ENCODE data around the gene TMEM141. TPM values are rescaled to one million over a fixed set of nuclear protein-coding genes. Genes with fewer than 3 reads are reported as not detected.
"Not testable (repeated sequence)": the region's sequence is repeated elsewhere in the genome, so short reads cannot be mapped to it uniquely, and the experiment has no call there.

The TMEM141 gene
- total RNA-seq, 1 donor from 2014 or later = 15.9 TPM

DNA sequence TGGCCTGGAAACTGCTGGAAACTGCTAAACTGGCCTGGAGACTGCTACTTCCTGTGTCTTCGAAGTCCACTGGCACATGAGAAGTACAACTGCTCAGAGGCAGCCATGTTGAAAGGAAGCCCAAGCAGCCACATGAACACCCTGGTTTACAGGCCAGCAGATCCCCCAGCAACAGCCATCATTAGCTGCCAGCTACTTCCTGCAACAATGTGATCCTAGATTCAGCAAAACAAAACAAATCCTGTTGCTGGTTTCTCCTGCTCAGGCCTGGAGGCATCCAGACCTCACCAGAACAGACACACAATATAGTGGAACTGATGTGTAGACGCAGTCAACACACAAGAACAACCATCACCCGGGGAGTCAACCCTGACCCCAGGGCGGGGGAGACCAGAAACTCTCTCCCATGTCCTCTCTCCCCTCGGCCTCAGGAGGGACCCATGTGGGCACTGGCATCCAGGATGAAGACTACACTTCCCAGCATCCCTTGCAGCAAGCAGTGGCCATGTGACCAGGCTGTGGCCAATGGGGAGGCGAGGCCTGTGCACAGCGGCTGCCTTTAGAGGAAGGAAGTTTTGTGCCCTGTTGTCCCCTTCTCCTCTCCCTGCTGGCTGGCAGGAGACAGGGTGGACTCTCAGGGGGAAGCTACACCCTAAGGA is 17.6 kb upstream of the TMEM141 start:
- DNase-seq = no peak

DNA sequence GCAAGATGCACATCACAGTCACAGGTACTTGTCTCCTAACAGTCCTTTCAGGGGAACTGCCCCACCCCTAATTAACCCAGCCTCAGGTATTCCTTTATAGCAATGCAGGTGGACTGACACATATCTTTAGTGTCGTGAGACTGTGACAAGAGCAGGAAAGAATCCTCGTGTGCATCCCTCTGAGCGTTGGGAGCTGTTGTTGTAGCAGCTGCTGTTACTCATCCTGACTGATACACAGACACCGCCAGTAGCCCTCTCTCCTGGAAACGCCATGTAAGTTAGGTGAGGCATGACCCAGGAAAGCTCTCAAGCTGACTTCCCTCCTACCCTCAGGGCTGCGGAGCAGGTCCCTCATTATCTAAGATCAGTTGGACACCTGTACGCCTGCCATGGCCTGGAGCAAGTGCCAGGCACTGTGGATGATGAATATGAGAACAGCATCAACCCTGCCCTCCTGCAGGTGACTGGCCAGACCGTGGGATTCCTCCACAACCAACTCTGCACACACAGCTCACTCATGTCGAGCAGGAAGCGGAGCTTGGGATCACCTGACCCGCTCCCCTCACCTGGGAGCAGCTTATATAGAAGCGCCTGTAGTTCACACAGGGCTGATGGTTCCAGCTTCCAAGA is 16.6 kb upstream of the TMEM141 start:
- no peak for DNase-seq

DNA sequence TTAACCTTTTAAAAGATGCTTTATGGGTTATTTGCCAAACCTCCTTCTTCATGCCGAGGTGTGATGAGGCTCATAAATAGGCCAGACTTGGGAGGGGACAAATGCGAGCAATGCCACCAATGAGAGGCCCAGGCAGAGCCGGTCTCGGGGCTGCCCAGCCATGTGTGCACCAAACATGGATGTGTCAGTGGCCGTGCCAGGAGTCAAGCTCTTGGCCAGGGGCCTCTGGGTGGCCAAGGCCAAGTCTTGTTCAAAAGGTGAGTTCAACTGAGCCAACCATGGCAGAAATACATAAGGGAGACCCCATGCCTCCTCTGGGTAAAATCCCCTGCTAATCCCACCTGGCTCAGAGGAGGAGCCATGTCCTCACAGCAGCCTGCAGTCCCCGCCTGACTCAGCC is 16.0 kb upstream of the TMEM141 start:
- no peak for DNase-seq

DNA sequence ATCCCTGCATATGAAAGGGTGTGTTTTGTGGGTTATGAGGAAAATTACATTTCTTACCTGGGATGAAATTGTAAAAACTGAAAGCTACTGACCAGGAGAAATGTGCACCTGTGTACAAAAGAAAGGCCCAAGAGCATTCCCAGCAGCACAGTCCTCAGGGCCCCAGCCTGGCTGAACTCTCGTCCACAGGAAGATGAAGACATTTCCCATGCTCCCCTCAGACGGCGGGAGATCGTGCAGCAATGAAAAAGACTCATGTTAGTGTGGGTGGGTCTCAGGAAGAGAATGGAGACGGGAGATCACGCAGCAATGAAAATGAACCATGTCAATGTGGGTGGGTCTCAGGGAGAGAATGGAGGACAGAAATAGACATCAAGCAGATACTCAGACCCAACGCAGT is 14.2 kb upstream of the TMEM141 start:
- DNase-seq = no peak

DNA sequence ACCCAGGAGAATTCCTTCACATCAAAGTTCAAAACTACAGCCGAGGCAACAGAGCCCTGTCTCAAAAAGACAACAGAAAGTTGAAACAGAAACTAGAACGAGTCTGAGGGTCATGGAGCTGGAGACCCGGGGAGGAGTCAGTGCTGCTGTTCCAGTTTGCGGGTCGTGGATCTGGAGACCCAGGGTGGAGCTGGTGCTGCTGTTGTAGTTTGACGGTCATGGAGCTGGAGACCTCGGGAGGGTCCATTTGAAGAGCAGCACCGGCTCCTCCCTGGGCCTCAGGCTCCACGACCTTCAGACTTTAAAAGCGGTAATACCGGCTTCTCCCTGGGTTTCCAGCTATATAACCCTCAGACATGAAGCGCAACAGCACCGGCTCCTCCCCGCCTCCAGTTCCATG is 13.8 kb upstream of the TMEM141 start:
- no peak for DNase-seq

DNA sequence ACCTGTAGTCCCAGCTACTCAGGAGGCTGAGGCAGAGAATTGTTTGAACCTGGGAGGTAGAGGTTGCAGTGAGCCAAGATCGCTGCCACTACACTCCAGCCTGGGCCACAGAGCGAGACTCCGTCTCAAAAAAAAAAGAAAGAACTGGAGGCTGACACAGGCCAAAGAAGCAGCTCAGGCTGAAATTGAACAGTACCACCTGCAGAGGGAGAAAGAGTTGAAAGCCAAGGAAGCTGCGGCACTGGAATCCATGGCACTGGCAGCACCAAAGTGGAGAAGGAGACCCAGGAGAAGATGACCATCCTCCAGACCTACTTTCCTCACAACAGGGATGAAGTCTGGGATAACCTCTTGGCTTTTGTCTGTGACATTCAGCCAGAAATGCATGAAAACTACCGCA is 11.3 kb upstream of the TMEM141 start:
- no peak for DNase-seq

DNA sequence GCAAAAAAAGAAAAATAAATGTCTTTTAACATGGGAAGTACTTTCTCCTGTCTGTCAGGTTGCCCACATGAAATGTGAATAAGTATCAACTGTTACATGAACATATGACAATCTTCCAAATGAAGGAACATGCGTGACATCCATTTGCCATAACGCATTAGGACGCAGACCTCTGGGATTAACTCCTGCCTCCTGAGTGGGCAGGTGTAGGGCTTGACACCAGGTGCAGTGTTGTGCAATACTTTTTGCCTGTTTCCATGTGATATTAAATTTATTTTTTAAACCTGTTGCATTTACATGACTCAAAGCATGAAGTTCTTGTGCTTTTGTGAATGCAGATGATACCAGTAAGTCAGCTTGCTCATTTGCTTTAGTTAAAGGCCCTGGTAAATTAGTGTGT is 8.7 kb upstream of the TMEM141 start:
- no peak for DNase-seq

DNA sequence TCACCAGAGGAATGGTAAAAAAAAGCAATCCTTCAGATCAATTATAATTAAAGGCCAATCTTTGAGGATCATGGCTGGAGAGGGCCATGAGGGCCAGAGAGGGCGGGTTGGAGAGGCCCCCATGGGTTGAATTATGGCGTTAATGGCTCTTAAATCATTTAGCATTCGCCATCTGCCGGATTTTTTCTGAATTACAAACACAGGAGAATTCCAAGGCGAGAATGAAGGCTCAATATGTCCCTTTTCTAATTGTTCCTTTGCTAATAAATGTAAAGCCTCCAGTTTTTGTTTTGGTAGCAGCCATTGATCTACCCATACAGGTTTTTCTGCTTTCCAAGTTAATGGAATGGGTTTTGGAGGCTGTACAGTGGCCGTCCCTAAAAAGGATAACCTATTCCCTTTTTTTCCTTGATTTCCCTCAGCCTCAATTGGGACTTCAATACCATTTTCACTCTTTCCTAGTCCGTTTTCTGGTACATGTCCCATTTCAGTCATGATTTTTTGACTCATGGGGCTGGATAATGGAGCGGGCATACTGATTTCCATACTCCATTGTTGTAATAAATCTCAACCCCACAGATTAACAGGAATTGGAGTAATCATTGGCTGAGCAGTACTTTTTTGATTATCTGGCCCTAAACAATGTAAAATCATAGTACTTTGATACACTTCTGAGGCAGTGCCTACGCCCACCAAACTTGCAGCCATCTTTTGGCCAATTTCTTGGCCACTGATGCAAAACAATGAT is 6.7 kb upstream of the TMEM141 start:
- no peak for DNase-seq

DNA sequence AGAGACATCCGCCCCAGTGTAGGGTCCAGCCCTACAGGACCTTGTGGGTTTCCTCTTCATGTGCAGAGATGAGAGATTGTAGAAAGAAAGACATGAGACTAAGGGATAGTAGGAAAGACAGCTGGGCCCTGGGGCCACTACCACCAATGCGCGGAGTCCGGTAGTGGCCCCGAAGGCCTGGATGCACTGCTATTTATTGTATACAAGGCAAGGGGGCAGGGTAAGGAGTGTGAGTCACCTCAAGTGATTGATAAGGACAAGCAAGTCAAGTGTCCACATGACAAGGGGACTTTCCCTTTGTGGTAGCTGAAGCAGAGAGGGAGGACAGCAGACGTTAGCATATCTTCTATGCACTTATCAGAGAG is 6.2 kb upstream of the TMEM141 start:
- no peak for DNase-seq

DNA sequence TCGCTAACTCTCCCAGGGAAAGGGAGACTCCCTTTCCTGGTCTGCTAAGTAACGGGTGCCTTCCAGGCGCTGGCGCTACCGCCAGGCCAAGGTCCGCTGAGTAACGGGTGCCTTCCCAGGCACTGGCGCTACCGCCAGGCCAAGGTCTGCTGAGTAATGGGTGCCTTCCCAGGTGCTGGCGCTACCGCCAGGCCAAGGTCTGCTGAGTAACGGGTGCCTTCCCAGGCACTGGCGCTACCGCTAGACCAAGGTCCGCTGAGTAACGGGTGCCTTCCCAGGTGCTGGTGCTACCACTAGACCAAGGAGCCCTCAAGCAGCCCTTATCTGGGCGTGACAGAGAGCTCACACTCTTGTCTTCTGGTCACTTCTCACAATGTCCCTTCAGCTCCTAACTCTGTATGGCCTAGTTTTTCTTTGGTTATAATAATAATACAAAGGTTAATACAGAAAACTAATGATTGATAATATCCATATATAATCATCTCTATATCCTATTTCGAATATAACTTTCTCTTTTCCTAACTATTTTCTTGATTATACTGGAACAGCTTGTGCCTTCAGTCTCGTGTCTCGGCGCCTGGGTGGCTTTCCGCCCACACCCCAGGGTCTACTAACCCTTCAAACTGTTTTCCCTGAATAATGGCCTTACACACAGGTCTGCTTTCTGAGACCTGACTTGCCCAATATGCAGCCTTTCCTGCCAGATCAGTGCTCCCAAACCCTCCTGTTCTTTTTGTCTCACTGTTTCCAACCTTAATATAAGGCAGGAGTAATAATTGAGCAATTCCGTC is 5.4 kb upstream of the TMEM141 start:
- DNase-seq = not testable (repeated sequence)

DNA sequence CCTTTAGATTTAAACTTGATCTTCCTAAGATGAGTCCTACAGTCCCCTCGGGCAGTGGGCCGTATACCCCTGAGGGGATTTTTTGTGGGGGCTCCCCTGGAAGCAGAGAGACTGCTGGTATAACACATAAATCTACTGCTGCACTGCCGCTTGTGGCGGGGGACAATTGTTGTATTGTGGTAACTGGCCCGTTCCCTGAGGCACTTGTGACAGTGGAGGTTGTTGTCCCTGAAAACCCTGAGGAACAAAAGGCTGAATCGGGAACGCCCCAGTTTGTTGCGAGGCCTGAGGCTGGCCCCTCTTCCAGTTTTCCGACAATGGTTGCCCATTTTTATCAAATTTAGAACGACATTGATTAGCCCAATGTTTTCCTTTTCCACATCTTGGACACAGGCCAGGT is 4.7 kb upstream of the TMEM141 start:
- no peak for DNase-seq

DNA sequence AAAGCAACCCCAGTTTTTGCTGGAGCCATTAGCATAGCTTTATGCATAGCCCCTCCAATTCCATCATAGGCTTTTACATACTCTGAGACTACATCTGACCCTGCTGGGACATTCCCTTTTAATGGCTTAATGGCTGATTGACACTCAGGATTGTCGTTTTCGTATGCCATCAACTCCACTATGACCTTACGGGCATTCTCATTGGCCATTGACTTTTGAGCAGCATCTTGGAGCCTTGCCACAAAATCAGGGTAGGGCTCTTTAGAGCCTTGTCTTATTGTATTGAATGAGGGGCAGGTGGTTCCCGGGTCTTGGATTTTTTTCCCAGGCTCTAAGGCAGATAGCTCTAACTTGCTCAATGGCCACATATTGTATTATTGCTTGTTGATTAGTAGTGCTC is 4.2 kb upstream of the TMEM141 start:
- not testable (repeated sequence) for DNase-seq

DNA sequence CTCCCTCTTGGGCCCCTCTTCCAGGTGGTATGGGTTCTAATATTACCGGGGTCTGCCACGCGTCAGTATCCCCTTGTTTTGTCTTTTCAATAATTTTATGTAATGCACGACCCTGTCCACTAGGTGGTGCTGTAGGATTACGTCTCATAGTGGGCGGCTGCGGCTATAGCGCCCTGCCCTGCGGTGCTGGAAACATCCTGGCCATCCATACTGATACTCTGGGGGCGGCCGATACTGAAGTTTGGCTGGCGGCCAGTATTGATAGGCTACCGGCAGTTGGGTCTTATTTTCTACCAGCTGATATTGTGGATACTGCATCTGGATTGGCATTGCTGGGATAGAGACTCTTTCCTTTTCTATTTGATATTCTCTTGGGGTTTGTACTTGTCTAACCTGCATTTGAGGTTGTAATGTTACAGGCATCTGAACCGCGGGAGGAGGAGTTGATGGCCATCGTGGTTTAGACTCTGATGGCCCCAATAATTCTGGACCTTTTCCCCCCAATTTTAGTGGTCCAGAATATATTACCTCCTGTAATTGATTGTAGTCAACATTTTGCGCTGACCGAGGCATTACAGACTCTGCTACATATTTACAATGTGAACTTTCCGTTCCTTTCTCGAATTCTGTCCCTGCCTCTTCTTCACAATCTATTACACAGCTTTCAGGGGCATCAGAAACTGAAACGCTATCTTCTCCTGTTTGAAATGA is 3.3 kb upstream of the TMEM141 start:
- DNase-seq = no peak

DNA sequence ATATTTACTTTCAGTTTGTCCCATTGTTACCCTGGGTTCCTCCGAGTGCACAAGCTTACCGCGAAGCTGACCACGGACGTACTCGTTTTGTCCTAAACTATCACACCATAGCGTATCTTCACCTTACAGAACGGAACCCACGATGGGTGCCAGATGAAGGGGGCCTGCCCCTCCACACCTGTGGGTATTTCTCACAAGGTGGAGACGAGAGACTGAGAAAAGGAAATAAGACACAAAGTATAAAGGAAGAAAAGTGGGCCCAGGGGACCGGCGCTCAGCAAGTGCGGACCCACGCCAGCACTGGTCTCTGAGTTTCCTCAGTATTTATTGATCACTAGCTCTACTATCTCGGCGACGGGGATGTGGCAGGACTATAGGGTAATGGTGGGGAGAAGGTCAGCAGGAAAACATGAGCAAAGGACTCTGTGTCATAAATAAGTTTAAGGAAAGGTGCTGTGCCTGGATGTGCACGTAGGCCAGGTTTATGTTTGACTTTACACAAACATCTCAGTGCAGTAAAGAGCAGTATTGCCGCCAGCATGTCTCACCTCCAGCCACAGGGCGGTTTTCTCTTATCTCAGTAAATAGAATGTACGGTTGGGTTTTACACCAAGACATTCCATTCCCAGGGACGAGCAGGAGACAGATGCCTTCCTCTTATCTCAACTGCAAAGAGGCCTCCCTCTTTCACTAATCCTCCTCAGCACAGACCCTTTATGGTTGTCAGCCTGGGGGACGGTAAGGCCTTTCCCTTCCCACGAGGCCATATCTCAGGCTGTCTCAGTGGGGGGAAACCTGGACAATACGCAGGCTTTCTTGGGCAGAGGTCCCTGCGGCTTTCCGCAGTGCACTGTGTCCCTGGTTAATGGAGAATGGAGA is 2.3 kb upstream of the TMEM141 start:
- not testable (repeated sequence) for DNase-seq

DNA sequence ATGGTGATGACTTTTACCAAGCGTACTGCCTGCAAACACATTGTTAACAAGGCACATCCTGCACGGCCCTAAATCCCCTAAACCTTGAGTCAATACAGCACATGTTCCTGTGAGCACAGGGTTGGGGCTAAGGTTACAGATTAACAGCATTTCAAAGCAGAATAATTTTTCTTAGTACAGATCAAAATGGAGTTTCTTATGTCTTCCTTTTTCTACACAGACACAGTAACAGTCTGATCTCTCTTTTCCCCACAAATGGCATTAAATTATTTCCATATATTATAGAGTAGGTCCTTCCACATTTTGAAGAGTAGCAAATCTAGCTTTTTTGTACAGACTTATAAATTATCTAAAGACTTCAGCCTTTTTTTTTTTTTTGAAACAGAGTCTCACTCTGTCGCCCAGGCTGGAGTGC is 1.6 kb upstream of the TMEM141 start:
- no peak for DNase-seq

DNA sequence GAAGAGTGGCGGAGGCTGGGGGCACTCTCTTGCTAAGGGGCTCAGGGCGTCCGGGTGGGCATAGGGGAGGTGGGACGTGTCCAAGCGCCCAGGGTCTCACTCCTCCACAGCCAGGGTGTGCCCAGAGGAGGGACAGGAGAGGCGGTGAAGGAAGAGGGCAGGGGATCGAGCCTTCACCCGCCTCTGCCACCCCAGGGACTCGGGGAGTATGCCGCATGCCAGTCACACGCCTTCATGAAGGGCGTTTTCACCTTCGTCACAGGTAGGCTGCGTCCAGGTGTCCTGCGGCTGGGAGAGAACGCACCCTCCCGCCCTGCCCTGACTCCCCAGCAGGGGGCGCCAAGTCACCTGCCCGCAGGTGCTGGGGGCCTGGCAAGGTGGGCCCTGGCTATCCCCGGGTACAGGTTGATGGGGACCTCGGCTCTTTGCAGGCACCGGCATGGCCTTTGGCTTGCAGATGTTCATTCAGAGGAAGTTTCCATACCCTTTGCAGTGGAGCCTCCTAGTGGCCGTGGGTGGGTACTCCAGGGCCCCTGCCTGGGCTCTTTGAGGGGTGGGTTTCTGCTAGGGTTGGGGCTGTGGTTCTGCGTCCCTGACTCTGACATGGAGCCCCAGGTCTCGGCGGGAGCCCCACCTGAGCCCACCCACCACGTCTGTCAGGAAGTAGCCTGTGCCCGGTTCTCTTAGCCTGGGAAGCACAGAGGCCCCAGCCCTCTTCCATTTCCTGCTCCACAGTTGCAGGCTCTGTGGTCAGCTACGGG is 552 bp downstream of the TMEM141 start:
- DNase-seq = no peak

DNA sequence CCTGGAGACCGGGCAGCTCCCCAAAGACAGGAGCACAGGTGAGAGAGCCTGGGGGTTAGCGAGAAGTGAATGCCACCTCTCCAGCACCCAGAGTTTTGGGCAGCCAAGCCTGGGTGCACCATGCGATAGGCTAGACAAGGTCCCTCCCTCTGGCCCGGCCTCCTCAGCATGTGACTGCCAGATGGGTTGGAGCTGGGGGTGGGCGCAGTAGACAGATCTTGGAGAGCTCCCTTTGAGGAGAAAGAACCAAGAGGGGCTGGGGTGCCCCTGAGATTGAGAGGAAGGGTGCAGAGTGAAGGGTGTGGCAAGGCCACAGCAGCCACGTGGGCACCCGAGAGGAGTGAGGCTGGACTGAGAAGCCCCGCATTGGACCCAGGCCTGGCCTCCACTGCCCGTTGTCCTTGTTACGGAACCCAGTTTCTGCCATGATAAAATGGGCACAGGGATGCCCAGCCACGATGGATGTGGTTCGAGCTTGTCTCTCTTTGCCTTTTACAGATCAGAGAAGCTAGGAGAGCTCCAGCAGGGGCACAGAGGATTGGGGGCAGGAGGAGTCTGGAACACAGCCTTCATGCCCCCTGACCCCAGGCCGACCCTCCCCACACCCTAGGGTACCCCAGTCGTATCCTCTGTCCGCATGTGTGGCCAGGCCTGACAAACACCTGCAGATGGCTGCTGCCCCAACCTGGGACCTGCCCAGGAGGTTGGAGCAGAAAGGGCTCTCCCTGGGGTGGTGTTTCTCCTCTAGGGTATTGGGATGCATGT is 1.4 kb downstream of the TMEM141 start:
- no peak for DNase-seq

DNA sequence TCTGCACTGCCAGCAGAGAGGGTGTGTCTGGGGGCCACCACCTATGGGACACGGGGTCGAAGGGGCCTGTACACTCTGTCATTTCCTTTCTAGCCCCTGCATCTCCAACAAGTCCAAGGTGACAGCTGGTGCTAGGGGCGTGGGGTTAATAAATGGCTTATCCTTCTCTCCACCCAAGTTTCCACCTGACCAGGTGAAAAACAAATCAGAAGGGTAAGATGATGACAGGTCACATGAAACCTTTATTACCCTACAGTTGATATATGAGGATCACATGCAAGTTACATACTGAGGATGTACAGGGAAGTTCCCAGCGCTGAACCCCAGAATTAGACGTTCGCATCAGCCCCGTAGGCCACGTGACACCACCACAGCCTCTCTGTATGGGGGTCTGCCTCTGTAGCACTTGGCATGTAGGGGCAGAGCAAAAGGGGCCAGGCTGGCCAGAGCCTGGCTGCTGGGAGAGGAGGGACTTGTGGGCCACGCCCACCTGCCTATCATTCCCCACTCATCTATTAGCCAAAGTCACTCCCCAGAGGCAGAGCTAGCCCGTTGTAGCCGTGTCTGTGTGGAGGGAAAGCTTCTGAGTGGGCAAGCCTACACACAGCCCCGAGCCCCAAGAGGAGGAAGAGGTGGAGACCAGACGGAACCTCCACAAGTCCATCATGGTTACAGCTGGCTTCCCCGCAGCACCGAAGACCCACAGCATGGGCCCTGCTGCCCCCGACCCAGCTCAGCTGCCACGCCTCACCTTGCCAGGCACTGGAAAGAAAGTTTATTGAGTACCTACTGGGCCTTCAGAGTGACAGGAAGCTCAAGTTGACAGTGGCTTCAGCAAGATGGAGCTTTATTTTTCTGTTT is 2.2 kb downstream of the TMEM141 start:
- no peak for DNase-seq
